NCI-H2107 treated with DMSO at 0.1 percent for 48 hours (cell line): ENCODE results near the gene TMEM165.

ENCODE experiments used
- DNase-seq: peaks from one replicate; lab custom pipeline; 2025; ENCODE audit not compliant: unreplicated experiment; lab: John Stamatoyannopoulos, UW

Gene TMEM165

DNA sequence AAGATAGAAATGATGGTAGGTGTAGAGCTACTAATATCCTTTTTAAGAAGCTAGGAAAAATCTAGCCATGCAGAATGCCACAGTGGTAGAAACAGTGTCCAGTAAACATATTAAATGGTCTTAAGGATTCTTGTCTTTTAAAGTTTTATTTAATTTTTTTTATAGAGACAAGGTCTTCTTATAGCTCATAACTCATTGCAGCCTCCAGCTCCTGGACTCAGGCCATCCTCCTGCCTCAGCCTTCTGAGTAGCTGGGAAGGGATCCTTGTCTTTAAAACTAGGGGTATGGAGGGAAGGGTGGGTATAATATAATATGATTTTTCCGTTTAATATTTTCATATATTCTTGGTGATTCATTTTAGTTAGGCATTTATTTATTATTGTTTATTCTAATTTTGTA is 3.8 kb downstream of the TMEM165 start:
- DNase-seq = no peak

DNA sequence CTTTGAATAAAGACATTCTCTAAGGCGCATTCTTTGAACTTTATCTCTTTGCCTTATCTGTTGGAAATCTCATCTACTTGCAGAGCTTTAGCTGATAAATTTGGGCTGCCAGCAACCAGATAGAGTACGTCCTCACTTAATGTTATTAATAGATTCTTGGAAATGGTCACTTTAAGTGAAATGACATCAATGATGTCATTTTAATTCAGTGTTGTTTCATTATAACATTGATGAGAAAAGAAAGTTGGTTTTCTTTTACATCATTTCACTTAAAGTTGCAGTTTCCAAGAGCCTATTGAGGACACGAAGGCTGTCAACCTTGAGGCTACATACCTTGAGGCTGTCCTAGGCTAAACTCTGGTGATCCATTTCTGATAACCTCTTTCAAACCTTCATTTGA is 9.3 kb downstream of the TMEM165 start:
- DNase-seq = no peak

DNA sequence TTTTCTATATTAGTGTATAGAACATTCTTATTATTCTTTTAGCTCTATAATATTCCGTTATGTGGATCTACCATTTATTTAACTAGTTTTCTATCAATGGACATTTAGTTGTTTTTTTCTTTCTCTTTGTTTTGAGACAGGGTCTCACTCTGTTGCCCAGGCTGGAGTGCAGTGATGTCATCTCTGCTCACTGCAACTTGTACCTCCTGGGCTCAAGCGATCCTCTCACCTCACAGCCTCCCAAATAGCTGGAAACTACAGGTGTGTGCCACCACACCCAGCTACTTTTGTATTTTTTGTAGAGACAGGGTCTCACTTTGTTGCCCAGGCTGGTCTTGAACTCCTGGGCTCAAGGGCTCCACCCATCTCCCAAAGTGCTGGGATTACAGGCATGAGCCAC is 10.8 kb downstream of the TMEM165 start:
- DNase-seq = no peak

DNA sequence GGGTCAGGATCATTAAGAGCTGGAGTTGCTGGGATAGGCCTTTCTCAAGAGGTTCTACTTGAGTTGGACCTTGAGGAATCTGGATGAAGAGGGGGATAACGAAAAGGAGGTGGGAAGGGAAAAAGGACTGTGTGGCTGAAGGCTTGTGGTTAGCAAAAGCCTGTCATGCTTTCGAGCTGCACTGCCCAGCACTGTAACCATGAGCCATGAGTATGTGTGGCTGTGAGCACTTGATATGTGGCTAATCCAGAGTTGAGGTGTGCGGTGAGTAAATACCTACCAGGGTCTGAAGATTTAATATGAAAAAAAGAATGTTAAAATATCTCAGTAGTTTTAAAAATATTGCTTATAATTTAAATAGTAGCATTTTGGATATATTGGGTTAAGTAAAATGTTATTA is 11.4 kb downstream of the TMEM165 start:
- no peak for DNase-seq

DNA sequence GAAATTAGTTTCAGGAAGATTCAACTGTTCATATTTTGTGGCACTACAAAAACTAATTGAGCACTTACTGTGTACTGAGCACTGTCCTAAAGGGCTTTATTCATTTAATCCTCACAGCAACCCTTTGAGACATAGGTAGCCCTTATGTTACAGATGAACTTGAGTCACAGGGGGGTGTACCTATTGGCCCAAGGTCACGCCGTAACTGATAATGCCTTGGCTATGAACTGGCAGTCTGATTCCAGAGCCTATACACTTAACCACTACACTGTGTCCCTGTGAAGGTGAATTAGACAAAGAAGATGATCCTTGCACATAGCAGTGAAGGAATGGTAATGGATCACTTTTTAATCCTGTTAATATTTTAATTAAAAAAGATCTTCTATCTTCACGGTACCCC is 12.0 kb downstream of the TMEM165 start:
- no peak for DNase-seq

DNA sequence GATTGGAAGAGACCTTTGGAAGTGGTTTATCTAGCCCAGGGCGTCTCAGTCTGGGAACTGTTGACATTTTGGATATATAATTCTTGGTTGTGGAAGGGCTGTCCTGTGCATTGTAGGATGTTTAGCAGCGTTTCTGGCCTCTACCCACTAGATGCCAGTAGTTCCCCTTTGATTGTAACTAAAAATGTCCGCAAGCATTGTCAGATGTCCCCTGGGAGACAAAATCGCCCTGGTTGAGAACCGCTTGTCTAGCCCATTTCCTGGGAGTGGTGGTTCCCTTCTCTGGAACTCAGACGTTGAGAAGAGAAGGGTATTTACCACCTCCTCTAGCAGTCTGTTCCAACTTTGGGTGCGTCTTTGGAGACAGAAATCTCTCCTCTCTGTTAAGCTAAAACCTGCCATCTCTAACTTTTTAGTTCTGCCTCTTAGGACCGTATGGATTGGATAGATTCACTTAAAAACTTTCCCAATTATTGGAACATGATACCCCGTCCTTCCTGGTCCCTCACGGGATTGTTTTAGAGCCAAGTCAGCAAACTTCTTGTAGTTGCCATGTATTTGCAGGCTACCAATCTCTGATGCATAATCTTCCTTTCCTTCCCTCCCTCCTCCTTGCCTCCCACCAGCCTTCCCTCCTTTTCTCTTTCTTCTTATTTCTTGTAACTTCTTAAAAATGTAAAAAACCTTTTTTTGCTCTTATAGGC is 13.9 kb downstream of the TMEM165 start:
- no peak for DNase-seq

DNA sequence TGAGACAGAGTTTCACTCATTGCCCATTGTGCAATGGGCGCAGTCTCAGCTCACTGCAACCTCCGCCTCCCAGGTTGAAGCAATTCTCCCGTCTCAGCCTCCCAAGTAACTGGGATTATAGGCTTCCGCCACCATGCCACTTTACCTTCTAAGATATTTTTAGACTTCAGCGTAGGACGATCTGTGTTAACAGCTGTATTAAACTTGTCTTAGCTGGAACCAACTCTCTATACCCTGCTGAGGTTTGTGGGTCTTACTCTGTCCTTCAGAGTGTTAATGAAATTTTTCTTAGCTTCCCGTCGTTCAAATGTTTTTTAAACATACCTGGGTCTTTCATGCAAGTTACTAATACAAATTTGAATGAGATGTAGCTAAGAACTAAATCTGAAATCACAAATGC is 14.7 kb downstream of the TMEM165 start:
- DNase-seq = no peak

DNA sequence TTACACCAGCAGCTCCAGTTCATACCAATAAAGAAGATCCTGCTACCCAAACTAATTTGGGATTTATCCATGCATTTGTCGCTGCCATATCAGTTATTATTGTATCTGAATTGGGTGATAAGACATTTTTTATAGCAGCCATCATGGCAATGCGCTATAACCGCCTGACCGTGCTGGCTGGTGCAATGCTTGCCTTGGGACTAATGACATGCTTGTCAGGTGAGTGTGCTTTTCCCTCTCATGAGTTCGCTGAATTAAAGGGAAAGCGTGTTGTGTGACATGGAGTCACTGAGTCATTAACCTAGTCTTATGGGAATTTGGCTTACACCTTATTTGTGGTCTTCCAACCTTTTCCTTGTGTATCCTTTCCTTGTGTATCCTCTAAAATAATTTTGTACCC is 15.9 kb downstream of the TMEM165 start:
- DNase-seq = no peak

DNA sequence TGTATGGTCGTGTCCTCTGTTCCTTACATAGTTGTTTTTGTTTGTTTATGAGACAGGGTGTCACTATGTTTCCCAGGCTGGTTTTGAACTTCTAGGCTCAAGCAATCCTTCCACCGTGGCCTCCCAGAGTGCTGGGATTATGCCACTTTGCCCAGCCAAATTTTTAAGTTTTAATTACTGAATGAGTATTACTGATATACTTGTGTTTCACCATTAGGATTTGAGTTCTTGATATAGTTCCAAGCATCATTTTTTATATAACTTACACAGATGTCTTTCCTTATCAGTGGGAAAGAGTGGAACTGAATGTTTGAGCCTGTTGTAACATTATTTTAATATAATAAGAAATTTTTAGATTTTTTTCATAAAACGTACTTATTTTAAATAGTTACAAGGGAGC is 20.4 kb downstream of the TMEM165 start:
- no peak for DNase-seq

DNA sequence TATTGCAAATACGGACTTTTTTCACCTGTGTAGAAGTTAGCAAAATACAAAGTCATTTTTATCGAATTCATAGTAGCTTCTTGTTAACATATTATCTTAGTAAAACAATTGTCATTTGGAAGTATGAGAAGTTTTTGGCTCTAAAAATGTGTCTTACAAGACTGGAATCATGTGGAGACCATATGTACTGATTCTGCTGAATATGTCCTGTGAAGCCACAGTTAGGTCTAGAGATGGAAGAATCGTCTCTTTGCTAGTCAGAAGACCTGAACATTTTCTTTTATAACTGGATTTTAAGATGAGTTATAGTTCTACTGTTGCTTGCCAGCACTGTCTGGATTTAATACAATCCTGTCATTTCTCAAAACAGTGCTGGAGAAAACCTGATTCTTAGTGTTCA is 29.0 kb downstream of the TMEM165 start:
- DNase-seq = no peak

DNA sequence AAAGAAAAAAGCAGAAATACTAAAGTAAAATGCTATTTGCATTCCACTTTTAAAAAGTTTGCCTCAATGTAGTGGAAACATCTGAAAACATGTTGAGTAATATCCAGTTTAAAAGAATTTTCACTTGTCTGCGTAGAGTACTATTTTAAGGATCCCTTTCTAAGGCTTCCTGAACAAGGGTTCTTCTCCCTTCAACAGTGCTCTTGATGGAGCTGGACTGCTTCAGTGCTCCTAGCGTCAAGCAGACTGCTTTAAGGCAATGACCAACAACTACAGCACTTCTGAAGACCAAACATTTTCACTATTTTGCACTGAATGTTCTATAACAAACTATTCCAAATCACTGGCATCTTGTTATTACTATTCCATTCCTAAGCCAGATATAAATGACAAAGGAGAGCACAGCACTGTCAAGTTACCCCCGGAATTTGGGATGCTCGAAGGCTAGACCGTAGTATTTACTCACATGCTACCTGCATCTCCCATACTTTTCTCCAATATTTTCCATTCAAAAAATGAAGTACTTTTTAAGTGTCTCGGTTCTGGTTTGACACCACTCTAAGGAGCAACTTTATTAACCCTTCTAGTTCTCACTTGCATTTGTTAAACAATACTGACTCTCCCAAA is 36.1 kb downstream of the TMEM165 start:
- DNase-seq = no peak

DNA sequence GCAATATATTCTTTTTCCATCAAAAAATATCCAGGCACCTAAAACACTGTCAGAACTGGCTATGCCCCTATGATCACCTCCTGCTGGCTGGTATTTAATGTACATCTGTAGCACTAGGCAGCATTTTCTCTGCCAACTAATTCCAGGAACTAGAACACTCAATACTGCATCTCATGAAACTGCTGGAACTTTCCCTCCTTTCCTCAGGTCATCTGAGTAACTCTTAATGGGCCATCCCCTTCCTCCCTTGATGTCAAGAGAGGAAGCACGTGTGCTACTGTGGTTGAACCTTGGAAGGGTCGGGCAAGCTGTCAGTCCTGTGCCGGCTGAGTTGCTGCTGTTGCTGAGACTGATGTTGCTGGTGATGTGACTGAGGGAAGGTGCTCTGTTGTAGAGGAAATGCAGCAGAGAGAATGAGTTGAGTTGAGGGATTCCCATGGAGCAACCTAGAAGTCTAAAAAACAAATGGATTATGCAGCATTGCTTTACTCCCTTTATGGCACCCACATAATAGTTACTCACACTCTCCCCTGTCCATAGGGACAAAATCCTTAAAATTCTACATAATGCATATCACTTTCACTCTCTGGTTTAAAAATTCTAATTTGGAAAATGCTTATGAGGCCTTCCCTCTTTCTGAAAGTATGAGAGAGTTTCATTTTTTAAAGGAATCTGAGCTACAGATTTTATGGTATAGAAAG is 39.5 kb downstream of the TMEM165 start:
- DNase-seq = no peak

DNA sequence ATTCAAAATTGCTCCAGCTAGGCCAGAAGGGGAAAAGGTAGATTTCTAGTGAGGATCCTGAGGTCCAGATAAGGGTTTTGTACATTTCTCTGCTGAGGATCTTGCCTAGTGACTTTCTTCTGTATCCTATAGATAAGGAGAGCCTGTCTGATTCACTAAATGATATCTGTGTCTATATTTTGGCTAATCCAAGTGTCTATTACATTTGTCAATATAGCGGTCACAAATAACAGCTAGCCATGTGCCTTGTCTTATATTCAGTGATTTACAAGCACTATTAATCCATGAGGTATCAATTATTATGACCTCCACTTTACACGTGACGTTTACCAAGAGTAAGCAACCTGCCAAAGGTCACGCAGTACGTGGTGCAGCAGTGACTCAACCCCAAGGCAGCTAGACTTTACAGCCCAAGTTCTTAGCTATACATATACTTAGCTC is 41.6 kb downstream of the TMEM165 start:
- no peak for DNase-seq

DNA sequence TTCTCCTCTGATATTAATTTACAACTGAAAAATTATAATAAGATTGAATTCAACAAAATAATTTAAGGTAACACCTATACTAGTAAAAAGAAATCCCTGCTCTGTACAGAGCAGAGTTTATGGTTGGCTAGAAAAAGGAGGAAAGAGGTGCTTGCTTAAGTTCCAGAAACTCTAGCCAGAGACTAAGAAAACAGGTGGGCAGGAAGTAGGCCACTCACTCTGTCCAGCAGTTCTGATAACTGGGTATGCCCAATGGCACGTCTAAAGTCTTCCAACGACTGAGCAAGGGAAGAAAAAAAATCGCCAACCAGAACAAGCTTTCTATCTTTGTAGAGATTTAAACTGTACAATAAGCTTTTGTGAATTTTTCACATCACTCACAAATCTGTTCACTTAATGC is 42.1 kb downstream of the TMEM165 start:
- DNase-seq = no peak

DNA sequence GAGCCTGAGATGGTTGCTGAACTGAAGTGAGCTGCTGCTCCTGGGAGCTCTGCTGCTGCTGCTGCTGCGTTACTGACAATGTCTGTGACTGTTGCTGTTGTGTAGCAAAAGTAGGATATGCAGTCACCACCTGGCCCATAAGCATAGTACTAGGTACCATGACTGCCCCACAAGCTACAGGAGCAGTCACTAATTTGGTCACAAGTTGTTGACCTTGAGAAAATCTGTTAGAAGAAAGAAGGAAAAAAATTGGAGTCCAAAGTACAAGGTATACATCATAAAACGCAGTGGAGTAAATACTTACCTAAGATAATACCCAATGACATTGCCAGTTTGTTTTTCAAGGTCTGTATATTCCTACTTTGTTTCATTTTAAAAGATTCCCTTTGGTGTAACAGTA is 42.6 kb downstream of the TMEM165 start:
- no peak for DNase-seq

DNA sequence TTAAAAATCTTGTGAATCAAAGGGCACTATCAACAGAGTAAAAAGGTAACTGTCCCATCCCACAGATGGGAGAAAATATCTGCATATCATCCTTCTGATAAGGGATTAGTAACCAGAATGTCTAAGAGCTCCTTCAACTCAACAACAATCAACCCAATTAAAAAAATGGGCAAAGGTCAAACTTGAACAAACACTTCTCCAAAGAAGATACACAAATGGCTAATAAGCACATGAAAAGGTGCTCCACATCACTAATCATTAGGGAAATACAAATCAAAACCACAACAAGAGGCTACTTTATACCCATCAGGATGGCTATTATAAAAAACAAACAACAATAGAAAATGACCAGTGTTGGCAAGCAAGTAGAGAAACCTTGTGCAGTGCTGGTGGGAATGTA is 43.3 kb downstream of the TMEM165 start:
- DNase-seq = no peak

DNA sequence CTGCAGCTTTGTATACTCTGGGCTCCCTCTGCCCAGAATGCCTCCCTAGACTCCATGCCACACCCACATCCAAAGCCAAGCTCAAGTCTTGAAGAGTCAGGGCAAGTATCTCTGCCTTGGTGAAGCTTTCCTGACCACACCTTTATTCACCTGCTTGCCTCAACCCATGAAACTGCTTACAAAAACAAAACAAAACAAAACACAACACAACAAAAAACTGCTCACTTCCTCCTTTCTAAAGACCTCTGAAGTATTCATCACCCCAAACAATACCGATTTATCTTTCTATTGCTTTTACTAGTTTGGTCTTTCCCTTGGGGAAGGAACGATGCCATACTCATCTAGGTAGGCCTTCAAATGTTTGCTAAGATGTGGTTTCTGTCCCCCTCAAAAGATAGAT is 45.0 kb downstream of the TMEM165 start:
- DNase-seq = no peak

DNA sequence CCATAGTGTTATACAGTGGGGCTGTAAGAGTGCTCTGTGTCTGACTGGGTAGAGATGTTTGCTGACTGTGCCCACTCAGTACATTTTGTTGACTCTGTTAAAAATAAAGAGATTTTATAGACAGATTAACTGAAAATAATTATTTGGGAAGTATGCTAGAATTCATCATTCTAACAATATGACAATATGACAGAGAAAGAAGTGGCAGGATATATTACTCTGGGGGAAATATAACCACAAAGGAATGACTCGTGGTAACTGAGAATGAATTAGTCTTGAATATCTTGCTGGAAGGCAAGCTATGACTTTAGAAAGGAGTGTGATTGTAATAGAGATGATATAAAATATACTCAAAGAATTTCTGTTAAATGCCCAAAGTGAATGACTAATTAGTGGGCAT is 46.8 kb downstream of the TMEM165 start:
- no peak for DNase-seq

DNA sequence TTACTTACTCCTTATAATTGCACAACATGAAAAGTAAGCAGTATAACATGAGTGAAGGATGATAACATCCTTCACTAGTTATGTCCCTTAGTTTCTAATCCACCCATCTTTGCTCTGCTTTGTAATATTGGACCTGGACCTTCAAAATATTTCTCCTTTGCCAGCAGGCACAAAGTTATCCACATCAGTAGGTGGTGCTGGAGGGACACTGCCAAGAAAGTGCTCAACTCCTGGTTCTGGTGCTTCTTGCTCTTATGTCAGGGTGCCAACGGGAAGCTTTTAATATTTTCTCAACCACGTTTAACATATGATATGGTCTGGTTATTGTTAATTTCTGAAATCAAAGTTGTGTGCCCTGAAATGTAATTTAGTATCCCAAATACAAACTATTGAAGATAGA is 49.1 kb downstream of the TMEM165 start:
- DNase-seq = peak; percentile 17

DNA sequence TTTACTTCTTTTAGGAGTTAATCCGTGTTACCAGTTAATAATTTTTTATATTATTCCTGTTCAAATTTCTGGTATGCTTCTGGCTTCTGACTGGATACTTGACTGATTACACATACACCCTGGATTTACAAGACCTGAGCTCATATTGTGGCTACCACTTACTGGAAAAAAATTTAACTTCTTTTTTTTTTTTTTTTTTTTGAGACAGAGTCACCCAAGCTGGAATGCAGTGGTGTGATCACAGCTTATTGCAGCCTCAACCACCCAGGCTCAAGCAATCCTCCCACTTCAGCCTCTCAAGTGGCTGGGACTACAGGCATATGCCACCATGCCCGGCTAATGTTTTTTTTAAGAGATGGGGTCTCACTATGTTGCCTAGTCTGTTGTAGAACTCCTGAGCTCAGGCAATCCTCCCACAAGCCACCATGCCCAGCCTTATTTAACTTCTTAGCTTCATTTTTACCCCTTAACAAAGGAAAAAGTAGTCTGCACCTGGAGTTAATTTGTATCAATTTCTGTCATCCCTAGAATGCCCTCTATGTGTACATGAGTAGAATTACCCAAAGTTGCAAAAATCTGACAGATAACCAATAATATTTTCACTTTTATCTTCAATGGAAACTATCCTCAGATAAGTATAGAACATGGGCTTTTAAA is 50.3 kb downstream of the TMEM165 start:
- no peak for DNase-seq

DNA sequence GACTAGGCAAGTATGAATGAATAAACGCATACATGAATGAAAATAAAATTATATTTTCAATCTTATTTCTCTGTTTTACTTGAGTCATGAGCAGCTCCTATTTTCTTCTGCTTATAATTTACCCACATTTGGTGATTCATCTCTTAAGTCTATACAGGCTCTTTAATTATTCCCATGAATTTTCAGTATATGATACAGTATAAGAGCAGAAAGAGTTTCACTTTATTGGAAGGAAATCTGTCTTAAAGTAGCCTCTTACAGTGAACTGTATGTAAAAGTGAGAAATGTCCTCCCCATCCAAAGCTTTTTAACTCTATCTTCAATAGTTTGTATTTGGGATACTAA is 50.8 kb downstream of the TMEM165 start:
- DNase-seq = no peak

DNA sequence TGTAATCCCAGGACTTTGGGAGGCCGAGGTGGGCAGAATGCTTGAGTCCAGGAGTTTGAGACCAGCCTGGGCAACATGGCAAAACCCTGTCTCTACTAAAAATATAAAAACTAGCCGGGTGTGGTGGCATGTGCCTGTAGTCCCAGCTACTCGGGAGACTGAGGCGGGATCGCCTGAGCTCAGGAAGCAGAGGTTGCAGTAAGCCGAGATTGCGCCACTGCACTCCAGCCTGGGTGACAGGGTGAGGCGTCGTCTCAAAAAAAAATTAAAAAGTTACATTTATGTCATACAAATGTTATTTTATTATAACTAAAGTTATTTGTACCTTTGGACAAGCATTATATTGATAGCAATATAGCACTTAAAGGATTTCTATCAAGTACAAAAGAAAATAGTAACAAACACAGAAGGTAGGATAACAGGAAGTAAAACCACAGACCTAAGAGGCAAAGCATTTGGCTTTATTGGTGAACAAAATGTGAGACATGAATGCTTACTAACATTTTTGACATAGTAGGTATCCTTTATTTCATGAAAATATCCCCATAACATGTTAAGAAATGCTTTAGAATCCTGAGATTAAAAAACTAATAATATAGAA is 51.5 kb downstream of the TMEM165 start:
- no peak for DNase-seq
